Ramos (cell line): Measurements from ENCODE around the gene GPR37.

Source experiments
- in situ Hi-C: fragments of 300-500 bp; cut with MboI; formaldehyde crosslinking; loops from one replicate; pipeline ENCODE4 v1.14.3; 2022; ENCODE audit warnings: low sequenced_read_pairs; ENCODE audit not compliant: unreplicated experiment

GPR37 gene

GRCh38 chr7:124737760-124738300 is 27.8 kb downstream of the GPR37 start:
- in situ Hi-C loops, result no loop called here

- in situ Hi-C loops, result no loop called here
These were observed 37.0 kb downstream of the GPR37 start for GRCh38 chr7:124728610-124729009.

- in situ Hi-C loops, result no loop called here
These were observed 40.9 kb downstream of the GPR37 start for GRCh38 chr7:124724507-124725192.

GRCh38 chr7:124724079-124724478 is 41.5 kb downstream of the GPR37 start:
- in situ Hi-C loops, result no loop called here

- in situ Hi-C loops, result no loop called here
These were observed 42.6 kb downstream of the GPR37 start for GRCh38 chr7:124723012-124723411.

- in situ Hi-C loops, result no loop called here
These were observed 43.3 kb downstream of the GPR37 start for GRCh38 chr7:124722292-124722691.

- in situ Hi-C loops, result no loop called here
These were observed 45.4 kb downstream of the GPR37 start for GRCh38 chr7:124720195-124720594.

GRCh38 chr7:124718032-124718766 is 47.4 kb downstream of the GPR37 start:
- in situ Hi-C loops, result no loop called here

- in situ Hi-C loops, result no loop called here
These were observed 48.7 kb downstream of the GPR37 start for GRCh38 chr7:124716894-124717293.

GRCh38 chr7:124713086-124713485 is 52.5 kb downstream of the GPR37 start:
- in situ Hi-C loops, result no loop called here

GRCh38 chr7:124712017-124712416 is 53.6 kb downstream of the GPR37 start:
- in situ Hi-C loops, result no loop called here

GRCh38 chr7:124702385-124702784 is 63.2 kb downstream of the GPR37 start:
- in situ Hi-C loops, result no loop called here

GRCh38 chr7:124701955-124702354 is 63.6 kb downstream of the GPR37 start:
- in situ Hi-C loops, result no loop called here

GRCh38 chr7:124700655-124701054 is 64.9 kb downstream of the GPR37 start:
- in situ Hi-C loops, result no loop called here

- in situ Hi-C loops, result no loop called here
These were observed 66.6 kb downstream of the GPR37 start for GRCh38 chr7:124698964-124699363.

- in situ Hi-C loops, result no loop called here
These were observed 67.8 kb downstream of the GPR37 start for GRCh38 chr7:124697746-124698145.
